GM18517 (cell line): ENCODE measurements around the gene GNG12.

Source experiments
- ATAC-seq: cut with Tn5 transposase; IDR thresholded peaks from one replicate; pipeline ENCODE4 v1.9.1; 2021; ENCODE audit warnings: mild to moderate bottlenecking, moderate library complexity; ENCODE audit not compliant: unreplicated experiment

Gene GNG12

DNA sequence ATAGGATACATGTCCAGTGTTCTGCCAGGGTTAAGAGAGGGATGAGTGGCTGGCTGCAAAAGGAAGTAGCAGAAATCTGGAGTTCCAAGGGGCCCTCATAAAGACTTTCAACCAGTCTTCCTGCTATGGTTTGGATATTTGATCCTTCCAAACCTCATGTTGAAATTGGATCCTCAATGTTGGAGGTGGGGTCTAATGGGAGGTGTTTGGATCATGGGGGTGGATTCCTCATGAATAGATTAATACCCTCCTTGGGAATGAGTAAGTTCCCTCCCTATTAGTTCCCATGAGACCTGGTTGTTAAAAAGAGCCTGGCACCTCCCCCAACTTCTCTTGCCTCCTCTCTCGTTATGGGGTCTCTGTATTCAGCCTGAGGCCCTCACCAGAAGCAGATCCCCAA, 10.1 kb upstream of the GNG12 start:
- no peak for ATAC-seq

DNA sequence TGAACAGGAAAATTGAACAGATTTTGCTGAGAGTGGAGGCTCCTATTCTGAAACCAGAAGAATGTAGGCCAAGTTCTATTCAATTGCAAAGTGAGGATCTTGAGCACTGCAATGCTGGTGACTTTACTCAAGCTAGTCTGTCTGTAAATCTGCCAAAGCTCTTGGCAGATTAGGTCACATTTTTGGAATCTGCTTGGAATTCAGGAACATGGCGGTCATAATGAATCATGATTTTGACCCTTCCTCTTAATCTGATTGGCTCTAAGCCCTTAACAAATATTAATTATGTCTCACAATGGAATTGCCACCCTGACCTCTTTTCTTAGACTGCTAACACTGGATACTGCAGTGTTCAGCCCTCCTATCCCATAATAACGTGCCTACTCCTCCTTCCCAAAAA, 7.2 kb upstream of the GNG12 start:
- ATAC-seq = no peak

DNA sequence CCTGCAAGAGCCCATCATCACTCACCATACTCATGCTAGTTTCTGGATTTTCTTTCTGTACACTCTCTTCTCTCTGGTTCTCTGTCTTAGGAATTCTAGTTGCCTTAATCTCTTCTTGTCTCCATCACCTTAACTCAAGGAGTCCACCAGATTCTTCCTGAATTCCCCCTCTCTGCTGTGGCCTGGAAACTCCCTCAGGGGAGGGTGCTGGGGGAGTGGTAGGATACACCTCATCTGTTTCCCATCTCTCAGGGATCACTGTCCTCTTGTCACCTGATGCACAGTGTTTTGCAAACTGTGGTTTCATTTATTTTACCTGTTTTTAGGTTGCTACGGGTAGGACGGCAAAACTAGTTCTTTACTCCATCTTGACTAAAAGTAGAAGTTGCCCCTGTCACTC, 6.6 kb upstream of the GNG12 start:
- no peak for ATAC-seq

DNA sequence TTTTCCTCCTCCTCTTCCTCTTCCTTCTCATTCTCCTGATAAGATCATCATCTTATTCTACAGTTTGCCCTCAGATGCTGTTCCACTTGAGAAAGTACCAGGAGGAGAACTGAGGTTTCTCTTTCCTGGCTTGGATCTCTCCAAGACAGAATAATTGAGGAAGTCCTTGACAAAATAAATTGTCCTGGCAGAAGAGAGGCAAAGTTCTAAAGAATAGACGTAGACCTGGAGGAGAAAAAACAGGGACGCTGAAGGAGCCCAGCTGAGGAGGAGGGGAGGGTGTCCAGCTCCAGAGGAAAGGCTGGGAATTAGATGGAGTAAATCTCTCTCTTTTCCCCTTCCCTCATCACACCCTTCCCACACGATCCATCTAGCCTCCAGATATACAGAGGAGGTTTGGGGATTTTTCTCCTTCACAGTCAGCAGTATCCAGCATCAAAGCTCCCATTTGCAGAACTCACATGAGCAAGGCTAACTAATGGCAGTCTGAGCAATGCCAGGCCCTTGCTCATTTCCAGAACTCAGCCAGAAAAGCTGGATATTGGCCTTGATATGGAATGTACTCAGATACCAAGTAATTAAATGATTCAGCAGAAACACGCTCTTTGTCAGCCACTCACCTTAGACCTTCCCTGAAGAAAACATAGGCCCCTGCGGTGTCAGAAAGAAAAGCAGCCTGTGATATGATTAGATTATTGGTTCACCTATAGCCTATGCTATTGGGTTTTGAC, 5.1 kb upstream of the GNG12 start:
- no peak for ATAC-seq

DNA sequence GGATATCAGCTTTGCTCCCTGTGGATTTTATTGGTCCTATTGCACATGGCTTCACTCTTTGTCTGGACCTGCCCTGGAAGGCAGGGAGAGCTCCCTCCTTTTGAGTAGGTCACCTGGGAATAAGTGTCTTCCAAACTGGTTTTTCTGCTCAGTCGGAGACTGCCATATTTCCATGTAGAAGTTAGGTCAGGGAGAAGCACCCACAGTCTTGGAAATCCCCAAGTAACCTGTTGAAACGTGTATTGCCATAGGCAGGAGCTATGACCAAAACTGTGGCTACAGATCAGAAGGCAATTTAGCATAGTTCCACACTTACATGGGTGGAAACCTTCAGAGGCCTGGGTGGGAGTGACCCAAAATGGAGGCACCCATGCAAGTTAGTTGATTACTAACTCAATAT, 3.5 kb upstream of the GNG12 start:
- no peak for ATAC-seq

DNA sequence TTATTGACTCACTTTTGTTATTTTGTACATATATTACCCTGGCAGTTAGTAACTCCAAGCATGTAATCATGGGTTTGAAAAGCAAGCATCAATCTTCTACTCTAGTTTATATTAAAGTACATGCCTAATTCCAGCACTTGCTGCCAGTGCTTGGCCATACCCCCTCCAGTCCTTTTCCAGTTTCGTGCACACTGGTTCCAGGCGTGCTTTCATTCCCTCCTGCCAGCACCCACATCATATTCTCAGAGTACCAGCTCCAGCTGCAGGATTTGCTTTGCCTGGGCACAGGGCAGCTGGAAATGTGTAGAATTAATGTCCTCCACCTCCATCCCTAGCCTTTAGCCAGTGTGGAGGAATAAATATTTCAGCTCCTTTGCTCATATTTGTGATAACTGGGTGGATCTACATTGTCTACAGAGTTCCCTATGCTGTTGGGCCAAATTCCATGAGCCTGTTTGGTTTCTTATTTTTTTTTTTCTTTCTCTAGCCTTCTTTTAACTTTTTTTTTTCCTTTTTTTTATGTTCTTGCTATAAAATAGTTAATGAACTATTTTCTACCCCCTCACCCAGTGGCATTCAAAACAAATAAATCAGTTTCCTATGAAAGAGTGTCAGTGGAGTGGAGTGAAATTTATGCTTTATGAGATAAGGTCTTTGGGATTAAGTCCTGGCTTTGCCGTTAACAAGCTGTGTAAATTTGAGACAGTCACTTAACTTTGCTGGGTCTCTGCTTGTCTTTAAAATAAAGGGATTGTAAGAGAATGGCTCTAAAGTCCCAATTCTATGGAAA, 2.6 kb upstream of the GNG12 start:
- no peak for ATAC-seq

DNA sequence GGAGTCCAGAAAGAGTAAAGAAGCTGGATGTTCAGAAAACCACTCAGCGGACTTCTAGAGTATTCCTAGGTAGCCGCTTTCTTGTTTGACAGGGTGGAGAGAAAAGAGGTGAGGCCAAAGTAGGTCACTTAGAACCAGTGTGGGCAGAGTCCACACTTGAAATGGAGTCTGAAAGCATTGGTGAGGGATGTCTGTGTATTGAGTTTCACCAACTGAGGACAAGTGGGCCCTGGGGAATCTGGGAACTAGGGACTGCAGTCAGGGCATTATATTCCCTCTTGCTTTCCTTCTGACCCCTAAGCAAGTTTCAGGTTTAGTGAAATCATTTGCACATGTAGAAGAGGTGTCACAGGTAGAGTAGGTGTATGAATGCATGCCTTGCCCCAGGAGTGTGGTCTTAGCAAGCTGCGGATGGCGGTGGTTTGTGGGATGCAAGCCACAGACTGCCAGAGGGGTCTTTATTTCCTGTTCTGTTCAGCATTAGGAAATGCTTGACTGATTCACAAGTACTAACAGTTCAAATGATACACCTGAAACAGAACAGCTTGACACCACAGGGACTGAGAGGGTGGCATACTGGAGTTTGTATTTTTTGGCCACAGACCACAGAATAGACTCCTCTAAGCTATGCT, 1.1 kb upstream of the GNG12 start:
- ATAC-seq = no peak

DNA sequence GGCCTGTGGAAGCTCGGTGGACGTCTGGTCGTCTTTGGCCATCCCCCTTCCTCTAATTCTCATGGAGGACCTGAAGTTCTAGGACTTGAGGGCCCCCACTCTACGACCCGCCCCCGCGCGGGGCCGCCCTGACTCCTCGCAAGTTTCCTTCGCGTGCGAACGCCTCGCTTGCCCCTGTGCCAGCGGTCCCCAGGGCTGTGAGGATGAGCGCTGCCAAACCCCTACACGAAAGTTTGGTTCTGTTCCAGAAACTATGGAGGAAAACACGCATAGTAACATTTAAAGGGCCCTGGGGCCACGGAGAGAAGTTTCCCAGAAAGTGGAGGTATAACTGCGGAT, 304 bp upstream of the GNG12 start:
- no peak for ATAC-seq

DNA sequence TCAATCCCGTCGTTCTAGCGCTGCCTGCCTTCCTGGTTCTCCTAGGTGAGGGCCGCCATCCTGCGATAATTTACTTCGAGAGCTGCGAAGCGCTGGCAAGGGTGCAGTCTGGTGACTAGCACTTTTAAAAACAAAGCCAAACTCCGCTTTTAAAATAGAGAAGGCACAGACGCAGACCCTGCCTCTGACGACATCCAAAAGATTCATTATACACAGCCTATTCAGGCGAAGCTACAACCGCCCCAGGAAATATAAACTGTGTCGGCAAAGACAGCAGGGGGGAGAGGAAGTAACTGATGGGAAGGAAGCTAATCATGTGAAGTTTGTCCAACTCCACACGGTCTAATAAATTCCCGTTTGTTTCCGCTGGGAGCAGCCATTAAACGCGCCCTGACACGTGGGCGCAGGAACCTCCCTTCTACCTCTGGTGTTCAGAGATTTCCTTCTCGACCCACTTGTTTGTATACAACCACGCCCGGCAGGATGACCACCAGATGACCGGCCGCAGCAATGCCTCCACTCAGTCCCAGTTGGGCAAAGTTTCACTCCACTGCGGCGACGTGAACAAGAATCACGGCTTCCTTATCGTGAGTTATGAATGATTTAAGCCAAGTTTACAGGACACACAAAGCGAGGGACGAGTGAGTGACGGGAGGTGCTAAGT, 1.3 kb downstream of the GNG12 start:
- no peak for ATAC-seq

DNA sequence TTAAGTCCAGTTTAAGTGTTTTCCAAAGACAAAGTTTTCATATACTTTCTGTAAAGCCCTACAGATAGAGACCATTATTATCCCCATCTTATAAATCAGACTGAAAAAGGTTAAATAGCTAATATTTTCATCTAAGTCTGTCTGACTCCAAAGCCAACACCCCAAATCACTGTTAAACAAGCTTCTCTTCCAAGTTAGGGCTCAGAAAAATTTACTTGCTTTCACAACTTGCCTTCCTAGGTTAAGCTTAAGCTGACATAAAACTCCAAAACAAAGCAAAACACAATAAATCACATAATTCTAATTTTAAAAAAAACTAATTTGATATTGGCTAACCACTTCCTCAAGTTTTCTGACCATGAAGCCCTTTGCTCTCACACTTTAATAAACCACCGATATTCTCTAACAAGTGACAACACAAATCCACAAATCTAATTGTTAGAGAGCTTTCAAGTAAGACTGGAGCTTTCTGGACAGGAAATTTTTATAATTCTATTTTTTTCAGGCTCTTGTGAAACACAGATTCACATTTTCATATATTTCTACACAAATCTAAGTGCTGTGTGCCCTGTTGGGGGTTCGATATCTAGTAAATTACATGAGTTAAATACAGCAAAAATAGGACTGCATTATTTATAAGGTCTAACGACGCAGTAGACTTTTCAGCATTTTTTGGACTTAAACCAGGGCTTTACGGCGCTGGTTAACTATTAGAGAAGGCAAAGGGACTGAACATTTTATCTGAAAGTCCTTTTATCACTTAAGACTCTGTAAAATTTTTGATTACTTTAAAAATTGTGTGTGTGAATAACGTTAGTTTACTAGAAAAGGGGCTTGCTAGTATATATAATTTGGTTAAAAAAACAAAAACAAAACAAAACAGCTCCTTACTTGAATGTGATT, 2.1 kb downstream of the GNG12 start:
- ATAC-seq = no peak

DNA sequence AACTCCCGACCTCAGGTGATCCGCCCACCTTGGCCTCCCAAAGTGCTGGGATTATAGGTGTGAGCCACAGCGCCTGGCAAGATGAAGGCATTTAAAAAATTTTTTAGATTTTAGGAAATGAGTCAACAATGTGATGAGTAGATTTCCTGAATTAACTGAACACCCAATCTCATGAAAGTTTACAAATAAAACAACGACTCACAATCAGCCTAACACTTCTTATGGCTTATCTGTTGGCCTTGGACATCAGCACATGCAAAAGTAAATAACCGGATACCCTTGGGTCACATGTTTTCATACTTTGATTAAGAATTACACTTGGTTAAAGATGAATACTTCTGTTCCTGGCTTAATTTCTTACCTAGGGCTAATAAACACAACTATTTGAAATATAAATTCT, 3.0 kb downstream of the GNG12 start:
- ATAC-seq = no peak

DNA sequence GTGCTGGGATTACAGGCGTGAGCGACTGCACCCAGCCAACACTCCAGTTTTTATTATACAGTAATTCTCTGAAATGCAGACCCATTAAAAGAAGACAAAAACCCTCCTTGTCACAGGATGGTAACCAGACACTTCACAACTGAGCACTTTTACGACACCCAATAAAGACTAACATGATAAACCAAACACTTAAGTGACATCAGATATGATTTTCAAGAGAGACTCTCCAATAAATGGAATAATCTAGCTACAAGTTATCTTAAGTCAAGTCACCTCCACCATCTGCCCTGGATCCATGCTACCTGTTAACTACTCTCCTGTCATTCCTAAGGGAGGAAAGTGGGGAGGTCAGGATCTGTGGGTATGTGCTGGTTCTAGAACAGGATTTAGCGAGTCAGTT, 5.6 kb downstream of the GNG12 start:
- ATAC-seq = no peak

DNA sequence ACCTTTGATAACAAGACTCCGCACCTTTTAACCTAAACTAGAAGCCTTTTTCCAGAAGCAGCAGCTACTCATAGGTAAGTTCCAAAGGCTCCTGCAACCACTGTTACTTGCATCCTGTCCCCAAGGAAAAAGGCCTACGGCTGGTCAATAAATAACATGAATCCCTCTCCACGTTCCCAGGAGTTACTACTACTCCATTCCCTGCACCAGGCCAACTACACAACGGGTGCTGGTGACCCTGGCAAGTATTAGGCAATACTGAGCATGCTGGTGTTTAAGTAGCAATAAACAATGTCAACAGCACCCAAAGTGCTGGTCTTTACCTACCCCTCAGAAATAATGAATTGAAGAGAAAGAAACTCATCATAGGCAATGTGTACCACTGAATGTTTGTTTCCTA, 7.7 kb downstream of the GNG12 start:
- ATAC-seq = no peak

DNA sequence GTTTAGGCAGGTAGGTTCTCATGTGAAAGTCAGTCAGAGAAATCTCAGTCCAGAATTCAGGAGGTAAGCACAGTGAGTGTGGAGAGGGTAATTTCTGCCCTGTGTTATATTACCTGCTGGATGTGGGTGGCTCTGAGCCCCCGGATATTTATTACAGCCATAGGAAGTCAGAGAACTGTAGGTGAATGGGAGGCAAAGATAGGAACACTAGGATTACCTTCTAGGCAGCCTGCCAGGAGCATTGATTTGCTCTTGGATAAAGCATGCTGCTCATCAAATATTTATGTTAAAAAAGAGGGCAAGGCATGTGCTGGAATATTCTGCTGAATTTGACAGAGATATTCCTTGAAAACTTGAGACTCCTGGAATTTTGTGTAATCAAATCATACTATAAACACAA, 8.5 kb downstream of the GNG12 start:
- no peak for ATAC-seq

DNA sequence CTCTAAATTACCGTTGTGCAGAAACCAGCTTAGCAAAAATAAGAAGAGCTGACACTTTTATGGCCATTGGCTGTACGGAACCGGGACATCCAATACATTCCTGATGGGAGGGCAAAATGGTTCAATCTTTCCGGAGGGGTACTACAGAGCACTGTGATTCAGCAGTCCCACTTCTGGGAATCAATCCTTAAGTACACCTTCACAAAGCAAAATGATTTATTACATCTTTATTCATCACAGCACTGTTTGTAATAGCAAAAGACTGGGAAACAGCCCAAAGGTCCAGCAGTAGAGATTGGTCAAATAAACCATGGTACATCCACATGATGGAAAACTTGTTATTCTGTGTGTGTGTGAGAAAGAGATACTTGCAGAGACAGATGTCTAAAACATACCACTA, 9.7 kb downstream of the GNG12 start:
- no peak for ATAC-seq

DNA sequence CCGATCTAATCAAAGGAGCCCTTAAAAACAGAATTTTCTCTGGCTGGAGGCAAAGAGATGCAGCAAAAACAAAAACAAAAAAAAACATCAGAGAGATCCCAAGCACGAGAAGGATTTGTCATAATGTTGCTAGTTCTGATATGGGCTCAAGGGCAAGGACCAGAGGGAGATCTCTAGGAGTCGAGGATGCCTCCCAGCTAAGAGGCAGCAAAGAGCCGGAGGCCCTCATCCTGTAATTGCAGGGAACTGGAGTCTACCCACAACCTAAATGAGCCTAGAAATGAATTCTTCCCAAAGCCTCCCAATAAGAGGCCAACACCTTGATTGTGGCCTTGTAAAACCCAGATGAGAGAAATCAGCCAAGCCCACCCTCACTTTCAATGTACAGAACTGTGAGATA, 12.0 kb downstream of the GNG12 start:
- ATAC-seq = no peak

DNA sequence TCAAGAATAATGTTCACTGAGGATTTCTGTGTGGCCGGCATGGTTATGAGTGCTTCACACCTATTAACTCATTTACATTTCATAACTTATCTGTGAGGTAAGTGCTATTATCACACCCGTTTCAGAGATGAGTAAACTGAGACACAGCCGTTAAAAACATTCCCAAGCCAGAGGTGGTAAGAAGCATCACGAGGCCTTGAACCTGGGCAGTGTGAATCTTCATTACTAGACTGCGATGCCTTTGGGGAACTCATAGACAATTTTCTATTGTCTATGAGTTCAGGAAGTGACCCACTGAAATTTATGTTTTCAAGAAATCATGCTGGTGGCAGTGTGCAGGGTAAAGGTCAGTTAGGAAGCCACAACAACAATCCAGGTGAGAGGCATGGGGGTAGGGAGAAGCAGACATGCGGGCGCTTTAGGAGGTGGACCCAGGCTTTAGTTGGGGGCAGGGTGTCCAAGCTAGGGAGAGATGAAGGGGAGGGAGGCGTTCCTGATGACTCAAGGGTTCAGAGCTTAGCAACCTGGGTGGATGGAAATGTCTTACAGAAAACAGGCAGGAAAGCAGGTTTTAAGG, 14.5 kb downstream of the GNG12 start:
- no peak for ATAC-seq

DNA sequence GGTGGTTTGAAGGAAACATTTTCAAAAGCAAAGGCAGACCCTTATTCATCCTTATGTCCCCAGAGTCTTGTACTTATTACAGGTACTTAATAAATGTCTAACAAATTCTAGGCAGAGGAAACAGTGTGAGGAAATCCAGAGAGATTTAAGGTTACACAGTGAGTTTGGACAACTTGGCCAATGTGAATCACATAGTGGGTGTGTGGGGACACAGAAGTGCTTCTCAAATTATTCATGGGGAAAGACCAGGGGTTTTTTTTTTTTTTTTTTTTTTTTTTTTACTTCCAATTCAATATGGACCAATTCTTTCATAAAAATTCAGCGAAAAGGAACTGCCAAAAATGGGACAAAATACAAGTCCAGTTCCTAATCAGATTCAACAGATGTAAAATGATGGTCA, 15.1 kb downstream of the GNG12 start:
- ATAC-seq = no peak

DNA sequence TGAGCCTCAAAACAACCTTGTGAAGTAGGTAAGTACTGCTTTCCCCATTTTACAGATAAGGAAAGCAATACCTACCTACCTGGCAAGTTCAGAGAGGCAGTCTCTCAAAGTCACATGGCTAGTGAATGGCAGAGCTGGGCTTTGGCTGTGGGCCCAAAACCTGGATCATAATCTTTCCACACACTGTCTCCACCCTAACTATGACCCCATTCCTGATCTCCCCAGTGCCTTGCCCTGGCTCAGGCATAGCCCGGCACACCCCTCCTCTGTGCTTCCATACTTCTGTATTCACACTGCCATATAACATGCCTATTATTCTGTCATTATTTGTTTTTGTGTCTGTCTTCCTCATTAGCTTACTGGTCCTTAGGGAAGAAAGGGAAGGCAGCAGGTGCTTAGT, 15.9 kb downstream of the GNG12 start:
- ATAC-seq = no peak

DNA sequence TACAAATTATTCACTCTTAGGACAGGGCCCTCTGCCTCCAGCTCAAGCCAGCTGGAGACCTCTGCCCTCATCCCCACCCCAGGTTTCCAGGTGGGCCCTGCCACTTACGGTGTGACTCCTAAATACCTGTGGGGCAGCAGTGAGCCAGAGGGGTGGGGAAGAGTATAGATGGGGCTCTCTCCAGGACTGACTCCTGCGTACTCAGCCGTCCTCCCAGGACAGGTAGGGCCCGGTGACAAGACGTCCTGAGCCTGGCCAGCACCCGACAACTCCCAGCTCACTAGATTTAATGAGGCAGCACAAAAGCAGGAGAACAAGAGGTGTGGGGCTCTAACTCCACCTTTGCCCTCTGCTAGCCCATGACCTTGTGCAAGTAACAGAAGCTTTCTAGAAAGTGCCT, 16.8 kb downstream of the GNG12 start:
- ATAC-seq = no peak
